NT2/D1 (cell line): Measurements from ENCODE around the gene ZNF581.
A peak's percentile ranks its signal among the peaks of the same experiment; 100 is the strongest.

Experiments
- DNase-seq: peaks from one replicate; pipeline ENCODE4 v3.0.0-alpha.2; 2011; ENCODE audit warnings: low read depth, low spot score
- H3K27me3 ChIP-seq: 2 replicates; pipeline ENCODE4 v1.6.0; 2011; ENCODE audit warnings: mild to moderate bottlenecking; ENCODE audit not compliant: insufficient read length, insufficient read depth
- H3K36me3 ChIP-seq: 2 replicates; pipeline ENCODE4 v1.6.1; 2011; ENCODE audit warnings: mild to moderate bottlenecking, low read length, mixed read lengths; ENCODE audit not compliant: insufficient read depth, insufficient read length
- H3K4me1 ChIP-seq: 2 replicates; pipeline ENCODE4 v1.5.1; 2011; ENCODE audit not compliant: insufficient read depth, insufficient read length
- H3K4me3 ChIP-seq: 2 replicates; pipeline ENCODE4 v1.5.1; 2011; ENCODE audit warnings: low read depth; ENCODE audit not compliant: insufficient read length
- H3K9ac ChIP-seq: 2 replicates; pipeline ENCODE4 v1.6.0; 2011; ENCODE audit warnings: low read depth; ENCODE audit not compliant: insufficient read length
- H3K9me3 ChIP-seq: 2 replicates; pipeline ENCODE4 v1.5.1; 2011; ENCODE audit warnings: mild to moderate bottlenecking, low read length; ENCODE audit not compliant: insufficient read depth
- SUZ12 ChIP-seq: IDR thresholded peaks from 2 replicates; pipeline ENCODE4 v1.6.1; 2011; ENCODE audit not compliant: insufficient read length, insufficient read depth; ENCODE audit errors: extremely low read depth
- YY1 ChIP-seq: IDR thresholded peaks from 2 replicates; pipeline ENCODE4 v1.6.1; 2011; ENCODE audit not compliant: insufficient read length, insufficient read depth
- ZNF274 ChIP-seq: IDR thresholded peaks from 2 replicates; pipeline ENCODE4 v1.6.1; 2011; ENCODE audit warnings: mild to moderate bottlenecking, low read depth, low read length

ZNF581 gene

GRCh38 chr19:55605207-55605636 lies 38.2 kb upstream of the ZNF581 start:
- no peaks in the 10 kb centered on the region for H3K27me3 ChIP-seq
- DNase-seq: peak; percentile 90
- H3K36me3 ChIP-seq: peaks cover 19% of the 10 kb centered on the region
- H3K9ac ChIP-seq: peak overlapping the region; percentile 26
- H3K4me1 ChIP-seq: no peaks in the 10 kb centered on the region
- no peaks in the 10 kb centered on the region for H3K9me3 ChIP-seq
- H3K4me3 ChIP-seq: peak overlapping the region; percentile 11
- TF ChIP-seq SUZ12 (no peak), YY1 (no peak), ZNF274 (no peak)

DNA sequence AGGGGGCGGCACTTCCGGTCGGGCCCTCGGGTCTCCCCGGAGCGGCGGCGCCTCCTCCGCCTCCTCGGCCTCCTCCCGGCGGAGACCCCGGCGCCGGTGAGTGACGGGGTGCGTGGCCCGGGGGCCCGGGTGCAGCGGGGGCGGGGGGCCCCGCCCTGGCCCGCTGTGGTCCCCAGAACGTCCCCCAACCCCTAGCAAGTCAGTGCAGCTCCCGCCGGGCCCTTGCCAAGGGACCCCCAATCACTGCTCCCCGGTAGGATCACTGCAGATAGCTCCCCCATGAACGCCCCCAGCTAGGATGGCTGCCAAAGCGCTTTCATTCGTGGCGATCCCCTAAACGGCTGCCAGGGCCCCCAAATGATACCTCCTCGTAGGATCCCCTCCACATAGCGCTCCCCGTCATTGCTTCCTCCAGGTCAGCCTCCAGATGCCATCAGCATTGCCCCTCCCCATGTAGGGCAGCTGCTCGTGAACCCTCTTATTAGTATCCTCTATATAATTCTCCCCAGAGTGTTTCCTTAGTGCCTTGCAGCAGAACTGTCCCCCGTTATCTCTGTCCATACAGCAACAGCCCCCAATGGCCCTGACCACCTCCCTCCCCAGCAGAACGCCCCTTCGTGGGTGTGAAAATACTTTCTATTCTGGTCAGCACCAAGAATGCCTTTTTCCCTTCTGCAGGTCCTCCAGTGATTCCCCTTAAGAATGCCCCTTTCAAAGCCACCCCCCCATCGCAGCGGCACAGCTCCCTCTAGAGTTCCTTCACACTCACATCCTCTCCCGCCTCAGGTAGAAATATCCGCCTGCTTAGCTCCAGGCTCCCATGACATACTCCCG lies 37.6 kb upstream of the ZNF581 start, which contains the start of gene ZNF865:
Gene ZNF865 (plus strand): TSS at position 11 of the 834 bp plus-strand sequence. CDS start 7,972 bp downstream, outside the sequence.
- TF ChIP-seq ZNF274: no peak
- TF ChIP-seq SUZ12: no peak
- TF ChIP-seq YY1: no peak
- Histone ChIP-seq H3K4me1 (no peaks in the 10 kb centered on the region), H3K27me3 (no peaks in the 10 kb centered on the region), H3K9me3 (no peaks in the 10 kb centered on the region), H3K4me3 (peak within 1 kb of the TSS; percentile 85), H3K36me3 (peaks cover 21% of the 10 kb centered on the region), H3K9ac (peak within 1 kb of the TSS; percentile 96)
- DNase-seq: peak; percentile 66

GRCh38 chr19:55606471-55606787 lies 37.0 kb upstream of the ZNF581 start:
- TF ChIP-seq SUZ12 (no peak), ZNF274 (no peak), YY1 (no peak)
- peaks cover under 1% of the 10 kb centered on the region for H3K4me1 ChIP-seq
- H3K9ac ChIP-seq: peak overlapping the region; percentile 96
- peak overlapping the region; percentile 85 for H3K4me3 ChIP-seq
- DNase-seq: no peak
- peaks cover 22% of the 10 kb centered on the region for H3K36me3 ChIP-seq
- no peaks in the 10 kb centered on the region for H3K27me3 ChIP-seq
- no peaks in the 10 kb centered on the region for H3K9me3 ChIP-seq

DNA sequence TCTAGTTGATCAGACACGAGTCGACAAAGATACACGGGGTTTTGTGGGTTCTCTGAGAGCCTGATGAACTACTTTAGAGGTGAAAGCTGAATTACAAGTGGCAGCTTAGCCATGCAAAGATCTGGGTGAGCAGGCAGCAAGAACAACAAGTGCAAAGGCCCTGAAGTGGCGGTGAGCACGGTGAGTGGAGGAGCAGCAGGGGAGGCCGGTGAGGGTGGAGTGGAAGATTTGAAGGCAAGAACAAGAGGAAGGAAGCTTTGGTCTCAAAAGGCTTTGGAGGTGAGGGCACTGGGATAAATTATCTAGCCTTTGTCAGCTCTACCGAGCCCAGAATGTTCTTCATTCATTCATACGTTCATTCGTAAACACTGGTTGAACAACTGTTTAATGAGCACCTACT lies 36.6 kb upstream of the ZNF581 start:
- DNase-seq: no peak
- H3K36me3 ChIP-seq: peaks cover 25% of the 10 kb centered on the region
- peak overlapping the region; percentile 96 for H3K9ac ChIP-seq
- H3K27me3 ChIP-seq: no peaks in the 10 kb centered on the region
- no peaks in the 10 kb centered on the region for H3K9me3 ChIP-seq
- H3K4me1 ChIP-seq: peaks cover 3% of the 10 kb centered on the region
- TF ChIP-seq SUZ12: no peak
- TF ChIP-seq ZNF274: no peak
- no peak for TF ChIP-seq YY1
- peak overlapping the region; percentile 85 for H3K4me3 ChIP-seq

DNA sequence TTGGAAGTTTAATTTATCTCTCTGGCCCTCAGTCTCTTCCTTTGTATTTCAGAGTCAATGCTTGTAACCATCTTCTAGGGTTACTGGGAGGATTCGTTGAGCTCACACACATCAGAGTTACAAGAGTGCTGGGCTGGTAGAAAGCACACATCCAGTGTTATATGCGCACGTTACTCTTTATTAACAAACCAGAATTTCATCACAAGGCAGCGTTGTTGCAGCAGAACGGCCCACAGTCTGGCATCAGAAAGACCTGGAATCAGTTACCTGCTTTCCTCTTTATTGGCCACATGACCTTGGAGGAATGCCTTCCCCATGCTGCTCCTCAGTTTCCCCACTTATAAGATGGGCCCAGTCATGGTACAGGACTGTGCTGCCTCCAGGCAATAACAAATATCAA lies 34.1 kb upstream of the ZNF581 start:
- Histone ChIP-seq H3K4me1 (peaks cover 3% of the 10 kb centered on the region), H3K27me3 (no peaks in the 10 kb centered on the region), H3K9ac (no peak overlapping the region), H3K9me3 (no peaks in the 10 kb centered on the region), H3K4me3 (no peak overlapping the region), H3K36me3 (peaks cover 30% of the 10 kb centered on the region)
- no peak for DNase-seq
- no peak for TF ChIP-seq YY1

DNA sequence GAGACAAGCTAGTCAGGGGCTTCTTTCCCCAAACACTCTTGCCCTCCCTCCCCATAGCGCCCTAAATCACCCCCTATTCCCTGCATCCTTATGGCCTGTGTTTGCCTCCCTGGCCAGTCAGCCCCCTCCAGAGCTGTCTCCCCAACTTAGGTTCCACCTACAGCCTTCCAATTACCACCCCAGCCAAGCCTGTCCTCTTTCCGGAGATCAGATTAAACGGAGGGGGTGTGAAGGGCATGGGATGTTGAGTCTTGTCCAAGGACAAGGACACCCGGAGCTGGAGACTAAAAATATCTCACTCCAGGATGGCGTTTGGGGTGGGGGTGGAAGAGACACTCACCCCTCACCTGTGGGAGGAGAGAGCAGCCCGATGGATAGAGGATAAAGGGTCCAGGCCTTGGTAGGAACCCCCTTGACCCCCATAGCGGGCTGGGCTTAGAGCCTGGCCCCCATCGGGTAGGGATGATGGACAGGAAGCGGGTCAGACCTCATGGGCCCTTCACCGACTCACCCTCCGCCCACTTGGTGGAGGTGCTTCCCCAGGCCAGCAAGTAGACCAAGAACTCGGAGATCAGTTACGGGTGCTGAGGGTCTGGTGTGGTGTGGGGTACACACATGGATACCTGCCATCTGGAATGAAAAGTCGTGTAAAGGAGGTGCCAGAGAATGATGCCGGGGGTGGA lies 32.0 kb upstream of the ZNF581 start:
- no peak for TF ChIP-seq ZNF274
- TF ChIP-seq YY1: no peak
- TF ChIP-seq SUZ12: no peak
- H3K9me3 ChIP-seq: no peaks in the 10 kb centered on the region
- H3K4me1 ChIP-seq: peaks cover 3% of the 10 kb centered on the region
- H3K27me3 ChIP-seq: no peaks in the 10 kb centered on the region
- peaks cover 48% of the 10 kb centered on the region for H3K36me3 ChIP-seq
- no peak for DNase-seq
- H3K9ac ChIP-seq: no peak overlapping the region
- H3K4me3 ChIP-seq: no peak overlapping the region

DNA sequence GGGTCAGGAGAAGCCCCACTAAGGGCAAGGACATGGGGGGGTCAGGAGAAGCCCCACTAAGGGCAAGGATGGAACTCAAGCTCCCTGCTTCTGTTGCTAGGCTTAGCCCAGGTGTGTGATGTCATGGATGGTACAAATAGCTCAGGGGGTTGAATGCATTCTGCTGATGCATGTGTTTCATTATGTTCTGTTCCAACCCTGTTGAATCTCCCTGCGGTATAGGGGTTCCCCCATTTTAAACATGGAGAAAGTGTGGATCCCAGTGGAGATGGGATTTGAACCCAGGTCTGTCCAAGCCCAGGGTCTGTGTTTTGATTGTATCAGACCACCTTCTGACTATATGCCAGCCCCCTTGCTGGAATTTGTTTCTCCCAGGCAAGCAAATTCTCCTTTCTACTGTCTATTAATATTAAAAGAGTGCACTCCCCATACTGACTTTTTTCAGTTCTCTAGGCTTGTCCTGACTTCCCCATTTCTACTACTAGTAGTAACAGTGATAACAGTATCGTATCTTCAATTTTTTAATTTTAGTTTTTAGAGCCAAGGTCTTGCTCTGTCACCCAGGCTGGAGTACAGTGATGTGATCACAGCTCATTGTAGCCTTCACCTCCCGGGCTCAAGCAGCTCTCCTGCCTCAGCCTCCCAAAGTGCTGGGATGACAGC lies 31.3 kb upstream of the ZNF581 start:
- H3K9me3 ChIP-seq: no peaks in the 10 kb centered on the region
- H3K36me3 ChIP-seq: peaks cover 46% of the 10 kb centered on the region
- peaks cover 3% of the 10 kb centered on the region for H3K4me1 ChIP-seq
- TF ChIP-seq YY1 (no peak), SUZ12 (no peak), ZNF274 (no peak)
- no peaks in the 10 kb centered on the region for H3K27me3 ChIP-seq
- no peak for DNase-seq
- H3K4me3 ChIP-seq: no peak overlapping the region
- no peak overlapping the region for H3K9ac ChIP-seq
